ENCODE data around the gene SLC25A45.

SLC25A45 gene

GRCh38 chr11:65388731-65389130 is 6.3 kb upstream of the SLC25A45 start:
- DNase-seq: no peak

- DNase-seq: peak; percentile 80
Measured at GRCh38 chr11:65386307-65387140, 4.1 kb upstream of the SLC25A45 start, which contains the start of gene FRMD8. FRMD8 (plus strand) TSS chr11:65386637; CDS start chr11:65387037, 400 bp downstream.

- peak; percentile 46 for DNase-seq
Measured at GRCh38 chr11:65384301-65384889, 1.9 kb upstream of the SLC25A45 start.

- DNase-seq: no peak
Measured at GRCh38 chr11:65383778-65384177, 1.3 kb upstream of the SLC25A45 start.

GRCh38 chr11:65382804-65383368 is 440 bp upstream of the SLC25A45 start:
- DNase-seq: no peak

GRCh38 chr11:65381716-65382032 is 772 bp downstream of the SLC25A45 start:
- DNase-seq: peak; percentile 80

GRCh38 chr11:65380460-65381119 is 1.9 kb downstream of the SLC25A45 start:
- DNase-seq: no peak

- DNase-seq: no peak
Measured at GRCh38 chr11:65379698-65380459, 2.6 kb downstream of the SLC25A45 start.

- no peak for DNase-seq
Measured at GRCh38 chr11:65378928-65379638, 3.4 kb downstream of the SLC25A45 start.

GRCh38 chr11:65378208-65378927 is 4.1 kb downstream of the SLC25A45 start:
- DNase-seq: no peak

GRCh38 chr11:65377777-65378176 is 4.7 kb downstream of the SLC25A45 start:
- DNase-seq: no peak

- no peak for DNase-seq
Measured at GRCh38 chr11:65377036-65377435, 5.4 kb downstream of the SLC25A45 start.

- no peak for DNase-seq
Measured at GRCh38 chr11:65376138-65376713, 6.2 kb downstream of the SLC25A45 start.

GRCh38 chr11:65375012-65375411 is 7.4 kb downstream of the SLC25A45 start:
- DNase-seq: no peak

GRCh38 chr11:65373839-65374580 is 8.4 kb downstream of the SLC25A45 start:
- DNase-seq: no peak

- DNase-seq: no peak
Measured at GRCh38 chr11:65370659-65371049, 11.8 kb downstream of the SLC25A45 start.

GRCh38 chr11:65366340-65366773 is 16.1 kb downstream of the SLC25A45 start:
- DNase-seq: peak; percentile 84

- DNase-seq: no peak
Measured at GRCh38 chr11:65363770-65364169, 18.7 kb downstream of the SLC25A45 start.

- no peak for DNase-seq
Measured at GRCh38 chr11:65362966-65363365, 19.5 kb downstream of the SLC25A45 start.
